ENCODE data around the gene CDK9. TPM values are rescaled to one million over a fixed set of nuclear protein-coding genes. Genes with fewer than 3 reads are reported as not detected.
A peak's percentile ranks its signal among the peaks of the same experiment; 100 is the strongest.

CDK9 gene
- total and polyA plus RNA-seq, 3 donors from 2014 or later: 77.1 to 163 (median 136) TPM

GRCh38 chr9:127813686-127814226 lies 27.9 kb downstream of the CDK9 start:
- WGBS, 2 donors: 55 to 66% methylated on average over 9 of the region's 9 CpGs
- Histone ChIP-seq H3K27ac (peak overlapping the region in 1 of 2 donors; percentile 14), H3K9me3 (no peaks in the 10 kb centered on the region), H3K27me3 (no peaks in the 10 kb centered on the region), H3K4me3 (no peak overlapping the region), H3K4me1 (peaks cover 16% of the 10 kb centered on the region), H3K36me3 (ENCODE audit: low read depth, missing control alignments) (no peaks in the 10 kb centered on the region)
- intact Hi-C loops (cut with DNase I; ENCODE audit: low total_unique reads): no loop called here
- TF ChIP-seq POLR2A (IDR thresholded peaks at IDR 0.05) (no peak), CTCF (IDR thresholded peaks at IDR 0.05) (no peak)
- no peak for DNase-seq

- H3K27ac ChIP-seq: peak overlapping the region in 1 of 2 donors; percentile 14
- no peaks in the 10 kb centered on the region for H3K36me3 ChIP-seq (ENCODE audit: low read depth, missing control alignments)
- intact Hi-C loops (cut with DNase I; ENCODE audit: low total_unique reads): no loop called here
- H3K27me3 ChIP-seq: no peaks in the 10 kb centered on the region
- H3K9me3 ChIP-seq: no peaks in the 10 kb centered on the region
- H3K4me1 ChIP-seq: peaks cover 13% of the 10 kb centered on the region
- H3K4me3 ChIP-seq: no peak overlapping the region
- 84 to 91% methylated on average over 8 to 11 of the region's 11 CpGs for WGBS, 2 donors
- TF ChIP-seq POLR2A (IDR thresholded peaks at IDR 0.05): no peak
- no peak for TF ChIP-seq CTCF (IDR thresholded peaks at IDR 0.05)
- DNase-seq: no peak
Measured at GRCh38 chr9:127814619-127815511, 29.0 kb downstream of the CDK9 start.

- Histone ChIP-seq H3K9me3 (no peaks in the 10 kb centered on the region), H3K4me1 (peaks cover 13% of the 10 kb centered on the region), H3K4me3 (no peak overlapping the region), H3K36me3 (ENCODE audit: low read depth, missing control alignments) (no peaks in the 10 kb centered on the region), H3K27me3 (no peaks in the 10 kb centered on the region), H3K27ac (no peak overlapping the region)
- DNase-seq: no peak
- no peak for TF ChIP-seq POLR2A (IDR thresholded peaks at IDR 0.05)
- 61 to 83% methylated on average over 7 to 33 of the region's 33 CpGs for WGBS, 2 donors
- intact Hi-C loops (cut with DNase I; ENCODE audit: low total_unique reads): no loop called here
Measured at GRCh38 chr9:127815512-127816361, 29.9 kb downstream of the CDK9 start.

- TF ChIP-seq CTCF (IDR thresholded peaks at IDR 0.05): no peak
- no peak for TF ChIP-seq POLR2A (IDR thresholded peaks at IDR 0.05)
- peak overlapping the region in 1 of 2 donors; percentile 58 for H3K27ac ChIP-seq
- no peaks in the 10 kb centered on the region for H3K9me3 ChIP-seq
- peaks cover 13% of the 10 kb centered on the region for H3K4me1 ChIP-seq
- no peaks in the 10 kb centered on the region for H3K36me3 ChIP-seq (ENCODE audit: low read depth, missing control alignments)
- no peaks in the 10 kb centered on the region for H3K27me3 ChIP-seq
- no peak for DNase-seq
- no peak overlapping the region for H3K4me3 ChIP-seq
- WGBS, 2 donors: 50 to 80% methylated on average over 1 to 3 of the region's 3 CpGs
- intact Hi-C loops (cut with DNase I; ENCODE audit: low total_unique reads): no loop called here
Measured at GRCh38 chr9:127816362-127816725, 30.5 kb downstream of the CDK9 start.

- H3K9me3 ChIP-seq: no peaks in the 10 kb centered on the region
- no peaks in the 10 kb centered on the region for H3K27me3 ChIP-seq
- H3K36me3 ChIP-seq (ENCODE audit: low read depth, missing control alignments): no peaks in the 10 kb centered on the region
- peak overlapping the region in 1 of 2 donors; percentile 66 for H3K27ac ChIP-seq
- intact Hi-C loops (cut with DNase I; ENCODE audit: low total_unique reads): no loop called here
- 55 to 78% methylated on average over 2 to 7 of the region's 8 CpGs for WGBS, 2 donors
- no peak for DNase-seq
- TF ChIP-seq POLR2A (IDR thresholded peaks at IDR 0.05) (no peak), CTCF (IDR thresholded peaks at IDR 0.05) (no peak)
- H3K4me3 ChIP-seq: no peak overlapping the region
- H3K4me1 ChIP-seq: peaks cover 13% of the 10 kb centered on the region
Measured at GRCh38 chr9:127816728-127817127, 30.9 kb downstream of the CDK9 start.
